K562 (cell line): ENCODE data around the gene MED15. TPM values are rescaled to one million over a fixed set of nuclear protein-coding genes. Genes with fewer than 3 reads are reported as not detected.

Source experiments
- BCL6 ChIP-seq: fragments of 250-450 bp; sonication (Bioruptor Pico); IDR thresholded peaks from 2 replicates; pipeline ENCODE4 v1.4.0; 2020
- BRD4 ChIP-seq: fragments of 200-600 bp; sonication (generic); IDR thresholded peaks from 2 replicates; pipeline ENCODE4 v1.6.1; 2017; ENCODE audit warnings: inconsistent platforms
- CREB3 ChIP-seq: fragments of 450-650 bp; conservative IDR thresholded peaks from 2 replicates; pipeline ENCODE4 v1.6.1; 2016; ENCODE audit warnings: missing genetic modification characterization, low read depth, mild to moderate bottlenecking, missing compliant biosample characterization, moderate library complexity
- FOXJ3 ChIP-seq: sonication (generic); formaldehyde crosslinking; IDR thresholded peaks from 2 replicates; pipeline ENCODE4 v1.4.0; 2020; ENCODE audit warnings: mild to moderate bottlenecking, missing genetic modification reagents
- HMBOX1 ChIP-seq: sonication (generic); IDR thresholded peaks from 2 replicates; pipeline ENCODE4 v1.6.1; 2016
- HMG20A ChIP-seq: fragments of 450-650 bp; formaldehyde crosslinking; conservative IDR thresholded peaks from 2 replicates; pipeline ENCODE4 v1.4.0; 2020; ENCODE audit warnings: mild to moderate bottlenecking, mixed read lengths
- HNRNPUL1 ChIP-seq: fragments of 200-400 bp; formaldehyde crosslinking; IDR thresholded peaks from 2 replicates; pipeline ENCODE4 v1.6.1; 2017; ENCODE audit warnings: low read length
- ID3 ChIP-seq, 2 experiments: fragments of 250-450 bp in 1 of 2; fragments of 450-650 bp in 1 of 2; sonication (Bioruptor Pico) in 1 of 2; IDR thresholded peaks; 2 replicates each; pipeline versions ENCODE4 v1.6.1 to v1.8.0; 2016 to 2021; ENCODE audit warnings: mild to moderate bottlenecking in 2 of 2, moderate library complexity in 2 of 2, missing compliant biosample characterization in 1 of 2, missing genetic modification characterization in 1 of 2
- IRF2 ChIP-seq: sonication (generic); formaldehyde crosslinking; IDR thresholded peaks from 2 replicates; pipeline ENCODE4 v1.8.1; 2022; ENCODE audit warnings: mild to moderate bottlenecking, missing genetic modification reagents
- MAX ChIP-seq: sonication (generic); formaldehyde crosslinking; IDR thresholded peaks from 2 replicates; pipeline ENCODE4 v1.9.0; 2022; ENCODE audit warnings: mild to moderate bottlenecking, missing genetic modification reagents
- NFRKB ChIP-seq: fragments of 450-650 bp; IDR thresholded peaks from 2 replicates; pipeline ENCODE4 v1.6.1; 2016; ENCODE audit warnings: low read depth
- PATZ1 ChIP-seq: fragments of 250-450 bp; sonication (Bioruptor Pico); IDR thresholded peaks from 2 replicates; pipeline ENCODE4 v1.5.0; 2020; ENCODE audit warnings: mild to moderate bottlenecking, borderline replicate concordance
- SIN3A ChIP-seq, 2 experiments: fragments of 150-350 bp in 1 of 2; IDR thresholded peaks; 2 replicates each; pipeline ENCODE4 v1.6.1; 2011 to 2016; ENCODE audit warnings: borderline replicate concordance in 2 of 2, low read depth in 2 of 2, low read length in 2 of 2, mild to moderate bottlenecking in 2 of 2, moderate library complexity in 2 of 2; ENCODE audit not compliant: control insufficient read depth in 1 of 2
- TBP ChIP-seq: optimal IDR thresholded peaks from 2 replicates; pipeline ENCODE3; 2011; ENCODE audit warnings: low read depth, low read length, improper control_type of control experiment
- UBTF ChIP-seq, 2 experiments: IDR thresholded peaks; 2 replicates each; pipeline ENCODE4 v1.6.1; 2012; ENCODE audit warnings: improper control_type of control experiment in 2 of 2, low read depth in 2 of 2, low read length in 2 of 2, borderline replicate concordance in 1 of 2
- YBX1 ChIP-seq: fragments of 450-650 bp; IDR thresholded peaks from 2 replicates; pipeline ENCODE4 v1.7.1; 2016; ENCODE audit warnings: mild to moderate bottlenecking
- ZNF444 ChIP-seq: fragments of 250-450 bp; sonication (Bioruptor Pico); IDR thresholded peaks from 2 replicates; pipeline ENCODE4 v1.4.0; 2020; ENCODE audit warnings: mild to moderate bottlenecking, moderate library complexity
- ZNF512 ChIP-seq: IDR thresholded peaks from 2 replicates; pipeline ENCODE4 v1.6.1; 2016; ENCODE audit warnings: missing genetic modification characterization, missing compliant biosample characterization
- ZNF79 ChIP-seq: fragments of 250-450 bp; sonication (Bioruptor Pico); IDR thresholded peaks from 2 replicates; pipeline ENCODE4 v1.4.0; 2020; ENCODE audit warnings: low read depth, mild to moderate bottlenecking, moderate library complexity
- ZNF830 ChIP-seq: fragments of 250-450 bp; sonication (Bioruptor Pico); IDR thresholded peaks from 2 replicates; pipeline ENCODE4 v1.5.0; 2021; ENCODE audit warnings: mild to moderate bottlenecking
- polyA plus RNA-seq, 8 experiments: library from polyadenylated mRNA; depleted of rRNA in 4 of 8; stranded (reverse) in 5 of 8; unstranded in 3 of 8; fragments of >200 nt; fragmentation: Nextera tagmentation in 2 of 8; fragmentation: Illumina TruSeq in 1 of 8; extraction: Ambion mirVana in 2 of 8; extraction: Trizol in 1 of 8; gene quantifications; 2 replicates each; pipeline versions ENCODE4 v1.2.1 to v1.2.3, GENCODE V29; 2011 to 2014; ENCODE audit warnings: inconsistent platforms in 1 of 8, missing spikeins in 1 of 8
- total RNA-seq, 7 experiments: library from RNA; depleted of rRNA in 6 of 7; stranded (reverse); fragments of >200 nt in 6 of 7; fragmentation: Illumina TruSeq in 2 of 7; extraction: Trizol in 2 of 7; gene quantifications; 2 replicates each; pipeline versions ENCODE4 v1.2.1 to v1.2.3, GENCODE V29; 2011 to 2021; ENCODE audit warnings: low replicate concordance in 1 of 7

The MED15 gene
- total and polyA plus RNA-seq, 9 of the 15 experiments (the other 6 are each of a cell fraction or from before 2014, with no cell fraction given): 4.0 to 271 (median 60.1) TPM

GRCh38 chr22:20605328-20605727 lies 97.9 kb downstream of the MED15 start (continued):
- TF ChIP-seq CREB3: no peak
- no peak for TF ChIP-seq ZNF444 (CRISPR knock-in tag)
- no peak for TF ChIP-seq ZNF79 (CRISPR knock-in tag)
- no peak for TF ChIP-seq ZNF512 (tag)
- no peak for TF ChIP-seq UBTF (IDR thresholded peaks at IDR 0.05; ENCODE audit: borderline replicate concordance in 1 of 2, low read depth in 2 of 2, low read length in 2 of 2)
- no peak for TF ChIP-seq HNRNPUL1
- TF ChIP-seq NFRKB: no peak
- TF ChIP-seq SIN3A (IDR thresholded peaks at IDR 0.05; ENCODE audit: borderline replicate concordance in 2 of 2, control insufficient read depth in 1 of 2, low read depth in 2 of 2, low read length in 2 of 2): 0 out of 4 replicates have a peak, but pooled peaks of 1 of the 2 experiments have one; percentile 6
- no peak for TF ChIP-seq BCL6
- TF ChIP-seq IRF2 (CRISPR knock-in tag): 0 out of 2 replicates have a peak, but pooled peaks have one; percentile 10
- TF ChIP-seq BRD4: no peak
- no peak for TF ChIP-seq MAX (CRISPR knock-in tag)
- TF ChIP-seq YBX1: no peak
- no peak for TF ChIP-seq HMG20A (CRISPR knock-in tag)
- TF ChIP-seq ZNF830 (CRISPR knock-in tag): no peak
- TF ChIP-seq HMBOX1: no peak
- TF ChIP-seq ID3 (CRISPR knock-in tag; IDR thresholded peaks at IDR 0.05): no peak
- peak; percentile 13; the same call in 1 of the 2 replicates for TF ChIP-seq ID3 (tag; IDR thresholded peaks at IDR 0.05)
- no peak for TF ChIP-seq PATZ1 (CRISPR knock-in tag)
- TF ChIP-seq FOXJ3: no peak
- TF ChIP-seq TBP: no peak
